Measurements from ENCODE around the gene SPPL3.

GRCh38 chr12:120885521-120885920, 18.6 kb downstream of the SPPL3 start:
- TF ChIP-seq CTCF (conservative IDR thresholded peaks at IDR 0.05 in 1 of 2, IDR thresholded peaks at IDR 0.05 in 1 of 2; ENCODE audit: extremely low read depth in 1 of 2, insufficient read depth in 1 of 2, low read depth in 1 of 2, low read length in 2 of 2): no peak
- TF ChIP-seq EZH2 (IDR thresholded peaks at IDR 0.05; ENCODE audit: borderline replicate concordance, low read length): no peak

Measured in mammary epithelial cell (primary cell).